Measurements from ENCODE around the gene ZNF548.

ZNF548 gene

GRCh38 chr19:57403737-57404563 lies 14.3 kb downstream of the ZNF548 start:
- DNase-seq, result no peak

- peak; percentile 70 for DNase-seq
Measured at GRCh38 chr19:57406516-57407123, 17.0 kb downstream of the ZNF548 start.

- peak; percentile 91 for DNase-seq
Measured at GRCh38 chr19:57410877-57411671, 21.4 kb downstream of the ZNF548 start, which contains the start of gene ZNF17. ZNF17 (plus strand) TSS chr19:57411161; CDS start chr19:57413616, 2,455 bp downstream.

- no peak for DNase-seq
Measured at GRCh38 chr19:57419439-57419838, 29.8 kb downstream of the ZNF548 start.

GRCh38 chr19:57421037-57421436 lies 31.4 kb downstream of the ZNF548 start:
- no peak for DNase-seq

- no peak for DNase-seq
Measured at GRCh38 chr19:57434386-57435061, 44.9 kb downstream of the ZNF548 start.

GRCh38 chr19:57435062-57435978 lies 45.7 kb downstream of the ZNF548 start, which contains the start of gene ZNF749:
ZNF749 (plus strand) TSS chr19:57435325; CDS start chr19:57435579, 254 bp downstream.
- DNase-seq, result peak; percentile 97

- no peak for DNase-seq
Measured at GRCh38 chr19:57436417-57436816, 46.8 kb downstream of the ZNF548 start.

- DNase-seq, result no peak
Measured at GRCh38 chr19:57437931-57438330, 48.3 kb downstream of the ZNF548 start.

GRCh38 chr19:57438925-57439324 lies 49.3 kb downstream of the ZNF548 start:
- DNase-seq, result no peak

GRCh38 chr19:57441979-57442752 lies 52.5 kb downstream of the ZNF548 start:
- no peak for DNase-seq

GRCh38 chr19:57443121-57443696 lies 53.6 kb downstream of the ZNF548 start:
- DNase-seq, result no peak

GRCh38 chr19:57452307-57452706 lies 62.7 kb downstream of the ZNF548 start:
- no peak for DNase-seq
